GM04503 (cell line): ENCODE results near the gene CPNE2.
"Not testable (repeated sequence)": the region's sequence is repeated elsewhere in the genome, so short reads cannot be mapped to it uniquely, and the experiment has no call there.

Source experiments
- DNase-seq: peaks from one replicate; pipeline ENCODE4 v3.0.0-alpha.2; 2012; ENCODE audit warnings: low read depth

The CPNE2 gene

GRCh38 chr16:57091975-57092785 is at the start of gene CPNE2:
Gene CPNE2 (plus strand): TSS chr16:57092583. CDS start chr16:57110743, 18,160 bp downstream.
- no peak for DNase-seq

GRCh38 chr16:57043248-57043647 is 49.1 kb upstream of the CPNE2 start:
- DNase-seq: no peak

- no peak for DNase-seq
These were observed 47.3 kb upstream of the CPNE2 start for GRCh38 chr16:57044931-57045693.

- no peak for DNase-seq
These were observed 46.5 kb upstream of the CPNE2 start for GRCh38 chr16:57045694-57046381.

GRCh38 chr16:57048095-57048494 is 44.3 kb upstream of the CPNE2 start:
- DNase-seq: no peak

GRCh38 chr16:57049678-57050077 is 42.7 kb upstream of the CPNE2 start:
- DNase-seq: no peak

GRCh38 chr16:57051696-57052228 is 40.6 kb upstream of the CPNE2 start:
- no peak for DNase-seq

GRCh38 chr16:57053206-57053605 is 39.2 kb upstream of the CPNE2 start:
- DNase-seq: no peak

GRCh38 chr16:57054338-57054737 is 38.0 kb upstream of the CPNE2 start:
- no peak for DNase-seq

- DNase-seq: no peak
These were observed 37.6 kb upstream of the CPNE2 start for GRCh38 chr16:57054771-57055170.

GRCh38 chr16:57055671-57056070 is 36.7 kb upstream of the CPNE2 start:
- DNase-seq: no peak

GRCh38 chr16:57058291-57058861 is 34.0 kb upstream of the CPNE2 start:
- DNase-seq: no peak

- DNase-seq: no peak
These were observed 31.9 kb upstream of the CPNE2 start for GRCh38 chr16:57060323-57061083.

GRCh38 chr16:57061084-57061905 is 31.1 kb upstream of the CPNE2 start:
- peak; percentile 41 for DNase-seq

GRCh38 chr16:57062329-57062728 is 30.1 kb upstream of the CPNE2 start:
- DNase-seq: no peak

- not testable (repeated sequence) for DNase-seq
These were observed 29.2 kb upstream of the CPNE2 start for GRCh38 chr16:57063189-57063588.

- DNase-seq: no peak
These were observed 27.4 kb upstream of the CPNE2 start for GRCh38 chr16:57064995-57065394.

GRCh38 chr16:57066625-57067024 is 25.8 kb upstream of the CPNE2 start:
- DNase-seq: no peak

GRCh38 chr16:57067347-57067746 is 25.0 kb upstream of the CPNE2 start:
- DNase-seq: no peak

- DNase-seq: no peak
These were observed 23.3 kb upstream of the CPNE2 start for GRCh38 chr16:57069053-57069452.
